GM19438 (cell line): ENCODE data around the gene SCP2D1.

Source experiments
- ATAC-seq: cut with Tn5 transposase; IDR thresholded peaks from one replicate; pipeline ENCODE4 v1.9.1; 2021; ENCODE audit warnings: low read depth; ENCODE audit not compliant: unreplicated experiment

SCP2D1 gene

DNA sequence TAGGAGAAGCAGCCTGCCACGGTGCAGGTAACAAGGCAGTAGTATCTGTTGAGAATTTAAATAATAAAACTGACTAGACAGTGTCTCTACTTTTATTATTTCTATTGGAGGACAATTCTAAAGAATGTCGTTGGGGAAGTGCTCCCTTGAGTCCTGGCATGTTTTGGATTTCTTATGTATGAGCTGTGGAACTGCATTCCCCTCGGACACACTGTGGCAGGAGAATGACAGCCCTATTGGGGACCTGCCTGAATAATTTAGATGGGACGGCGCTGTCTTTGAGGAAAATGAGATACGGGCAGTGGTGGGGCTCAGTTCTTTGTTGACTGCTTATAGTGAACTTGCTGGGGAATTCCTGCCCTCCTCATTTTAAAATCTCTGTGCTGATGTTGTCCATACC, 2.4 kb upstream of the SCP2D1 start:
- no peak for ATAC-seq

DNA sequence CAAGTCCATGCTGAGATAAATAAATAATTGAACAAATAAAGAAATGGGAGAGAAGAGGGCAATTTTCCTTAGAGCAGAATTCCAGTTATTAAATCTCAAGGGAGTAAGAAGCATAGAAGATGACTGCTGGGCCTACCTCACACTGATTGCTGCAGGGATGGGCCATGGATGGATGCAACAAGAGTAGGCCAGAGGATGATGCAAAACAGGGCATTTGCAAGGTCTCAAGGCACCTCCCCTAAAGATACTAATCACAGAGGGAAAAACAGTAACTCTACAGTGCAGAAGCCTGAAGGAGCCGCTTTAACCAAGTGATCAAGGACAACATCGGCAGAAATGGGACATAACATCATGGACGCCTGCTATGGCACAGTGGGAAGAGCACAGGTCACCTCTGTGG, 1.7 kb upstream of the SCP2D1 start:
- ATAC-seq: no peak

DNA sequence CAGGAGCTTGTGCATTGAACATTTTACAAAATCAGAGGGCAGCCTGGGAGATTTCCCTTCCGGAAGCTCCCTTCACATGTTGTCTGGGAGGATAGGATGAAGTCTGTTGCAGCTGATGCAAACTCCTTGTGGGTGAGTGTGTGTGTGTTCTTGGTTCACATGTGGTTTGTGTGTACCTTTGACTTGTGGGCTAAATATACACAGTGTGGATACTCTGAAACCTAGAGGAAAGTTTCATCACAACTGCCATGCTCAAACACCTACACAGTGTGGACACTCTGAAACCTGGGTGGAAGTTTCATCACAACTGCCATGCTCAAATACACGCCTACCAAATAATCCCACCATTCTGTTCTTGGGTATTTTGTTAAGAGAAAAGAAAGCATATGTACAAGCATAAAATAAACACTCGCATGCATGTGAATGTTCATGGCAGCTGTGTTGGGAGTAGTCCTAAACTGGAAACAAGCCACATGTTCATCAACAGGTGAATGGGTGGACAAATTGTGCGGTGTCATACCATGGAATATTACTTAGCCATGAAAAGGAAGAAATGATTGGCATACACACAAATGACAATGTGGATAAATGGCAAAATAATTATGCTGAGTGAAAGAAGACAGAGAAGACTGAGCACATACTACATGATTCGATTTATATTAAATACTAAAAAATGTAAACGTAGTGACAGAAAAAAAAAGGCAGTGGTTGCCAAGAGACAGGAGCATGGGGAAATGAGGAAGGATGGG, 1.8 kb downstream of the SCP2D1 start:
- ATAC-seq: no peak

DNA sequence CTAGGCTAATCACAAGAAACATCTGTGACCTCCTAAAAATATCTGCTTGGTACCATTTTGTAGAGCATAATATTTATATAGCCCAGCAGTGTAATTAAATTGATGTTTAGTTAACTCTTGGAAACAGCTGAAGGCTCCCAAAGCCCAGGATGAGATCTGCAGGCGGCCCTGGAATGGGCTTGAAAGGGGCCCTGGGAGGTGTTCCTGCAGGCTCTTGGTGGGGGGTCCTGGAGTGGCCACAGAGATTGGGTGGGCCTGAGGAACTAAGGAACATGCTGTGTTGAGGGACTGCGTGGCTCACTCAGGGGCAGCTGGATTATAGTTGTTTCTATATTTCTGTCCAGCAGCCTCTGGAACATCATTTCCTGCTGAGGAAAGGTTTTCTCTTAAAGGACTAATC, 9.2 kb downstream of the SCP2D1 start:
- no peak for ATAC-seq

DNA sequence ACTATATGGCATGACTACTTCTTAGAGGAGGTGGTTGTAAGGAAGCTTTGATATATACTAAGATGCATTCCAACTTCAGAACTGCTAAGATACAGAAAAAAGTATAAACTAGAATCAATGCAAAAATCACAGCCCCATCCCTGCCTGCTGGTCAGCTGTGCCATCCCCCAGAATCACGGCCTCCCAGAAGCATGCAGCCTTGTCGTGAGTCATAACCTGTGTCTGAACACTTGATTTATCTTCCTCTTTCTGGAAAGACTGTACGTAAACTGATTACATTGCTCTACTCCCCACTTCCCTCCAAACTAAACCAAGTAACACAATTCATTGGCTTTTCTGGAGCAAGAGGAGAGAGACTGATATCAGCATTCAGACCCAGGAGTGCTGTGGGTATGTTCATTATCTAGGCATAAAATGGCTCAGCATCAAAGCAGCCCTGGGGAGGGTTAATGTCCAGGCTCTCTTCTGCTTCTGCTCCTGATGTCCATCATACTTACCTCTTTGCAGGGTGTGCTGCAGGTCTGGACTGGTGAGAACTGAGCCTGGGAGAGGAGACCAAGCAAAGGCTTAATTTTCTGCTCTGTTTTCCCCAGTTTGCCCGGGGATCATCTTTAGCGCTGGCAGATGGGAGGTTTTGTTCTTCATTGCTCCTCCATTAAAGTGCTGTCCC, 18.4 kb downstream of the SCP2D1 start:
- no peak for ATAC-seq

DNA sequence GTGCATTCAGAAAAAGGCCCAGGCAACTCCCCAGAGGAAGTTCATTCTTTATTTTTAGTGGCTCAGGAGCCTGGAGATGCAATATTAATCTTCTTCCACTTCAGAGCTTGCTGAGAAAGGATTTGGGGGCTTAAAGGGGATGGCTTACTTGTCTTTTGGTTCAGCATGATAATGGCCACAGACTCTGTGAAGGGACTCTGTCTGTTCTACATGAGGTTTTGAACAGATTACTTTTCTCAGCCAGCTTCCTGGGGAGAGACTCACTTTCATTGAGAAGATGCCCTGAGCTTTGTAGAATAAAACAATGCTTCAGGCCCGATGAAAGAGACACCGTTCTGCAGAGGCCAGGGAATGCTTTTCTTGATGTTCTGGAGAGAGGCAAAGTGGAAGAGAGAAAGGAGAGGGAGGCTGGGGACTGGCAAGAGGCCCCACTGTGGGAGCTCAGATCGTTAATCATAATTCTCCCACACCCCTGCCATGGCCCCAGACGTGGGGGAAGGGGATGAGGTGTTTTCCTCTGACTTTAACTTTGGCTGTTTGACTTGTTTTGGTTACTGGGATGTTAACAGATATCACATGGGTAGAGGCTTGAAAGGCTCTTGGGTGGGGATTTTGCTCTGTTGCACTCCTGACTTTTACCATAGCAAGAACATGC, 19.1 kb downstream of the SCP2D1 start:
- ATAC-seq: no peak

DNA sequence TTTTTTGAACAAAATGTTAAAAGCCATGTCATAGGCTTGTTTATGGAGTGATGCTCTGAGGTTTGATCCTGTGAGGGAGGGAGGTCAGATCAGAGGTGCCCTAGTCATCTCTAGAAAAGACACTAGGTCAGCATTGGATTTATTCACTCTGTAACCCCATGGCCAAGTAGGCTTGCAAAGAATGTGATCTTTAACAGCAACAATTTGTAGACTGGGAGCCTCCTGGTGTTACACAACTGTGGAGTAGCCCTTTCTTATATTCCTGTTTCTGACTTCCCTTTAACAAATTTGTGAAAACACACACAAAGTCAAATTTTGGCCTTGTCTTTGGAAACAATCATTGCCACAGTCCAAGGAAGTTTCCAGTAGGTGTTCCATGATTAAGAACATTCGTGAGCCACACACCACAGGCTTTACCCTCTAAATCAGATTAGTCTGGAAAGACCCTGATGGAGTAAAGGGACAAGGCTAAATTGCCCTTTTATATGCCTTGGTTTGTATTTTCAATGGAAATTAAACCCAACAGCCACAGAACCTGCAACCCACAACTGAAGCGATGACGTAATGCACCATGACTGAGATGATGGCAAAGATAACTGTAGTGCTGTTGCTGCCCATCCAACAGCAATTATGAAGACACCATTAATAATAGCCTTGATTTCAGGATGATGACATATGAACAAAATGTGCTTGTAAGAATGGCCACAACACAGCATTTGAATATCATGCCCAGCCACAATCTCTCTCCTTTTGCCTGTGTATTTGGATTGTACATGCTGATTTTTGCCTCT, 22.1 kb downstream of the SCP2D1 start:
- no peak for ATAC-seq

DNA sequence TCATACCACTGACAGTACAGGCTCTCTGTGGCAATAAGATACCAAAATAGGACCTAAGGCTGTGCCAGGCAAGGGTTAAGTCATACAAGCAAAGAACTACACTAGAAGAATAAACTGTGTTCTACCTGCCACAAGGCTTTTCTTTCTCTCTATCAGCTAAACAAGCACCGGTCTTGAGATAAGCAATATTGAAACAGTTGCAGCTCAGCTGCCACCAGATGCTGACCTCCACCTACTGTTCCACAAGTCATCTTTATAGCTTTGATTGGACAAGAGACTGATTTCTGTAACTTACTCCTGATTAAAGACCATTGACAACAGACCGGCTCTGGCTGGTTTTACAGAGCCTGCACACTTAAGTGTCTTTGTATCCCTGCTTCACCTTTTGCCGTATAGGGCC, 24.1 kb downstream of the SCP2D1 start:
- ATAC-seq: no peak

DNA sequence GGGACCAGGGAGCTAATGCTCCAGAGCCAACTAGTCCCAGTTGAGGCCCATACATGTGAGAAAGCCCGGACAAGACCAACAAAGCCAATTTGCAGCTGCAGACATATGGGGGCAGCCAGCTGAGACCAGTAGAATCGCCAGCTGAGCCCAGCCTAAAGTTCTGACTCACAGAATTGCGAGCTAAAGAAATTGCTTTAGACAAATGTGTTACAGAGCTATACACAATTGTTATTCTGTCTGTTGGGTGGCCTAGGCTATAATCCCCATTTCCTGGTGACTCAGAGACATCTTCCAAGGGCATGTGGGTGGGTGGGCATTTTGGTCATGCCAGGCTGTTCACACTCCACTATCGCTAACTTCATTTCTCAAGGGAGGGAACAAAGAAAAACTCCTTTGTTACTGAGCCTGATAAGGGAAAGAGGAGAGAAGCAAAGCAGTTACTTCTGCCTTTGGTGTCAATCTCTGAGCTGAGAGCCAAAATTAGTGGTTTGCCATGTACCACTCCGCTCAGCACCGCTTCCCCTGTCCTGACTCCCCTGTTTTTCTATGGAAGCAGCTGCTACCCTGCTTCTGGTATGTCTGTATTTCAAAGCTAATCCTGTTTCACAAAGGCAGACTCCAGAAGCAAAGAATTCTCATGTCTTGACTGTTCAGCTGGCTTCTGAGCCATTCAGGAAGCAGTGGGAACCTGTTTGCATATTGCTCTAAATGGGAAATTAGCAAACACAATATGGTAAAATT, 26.1 kb downstream of the SCP2D1 start:
- no peak for ATAC-seq

DNA sequence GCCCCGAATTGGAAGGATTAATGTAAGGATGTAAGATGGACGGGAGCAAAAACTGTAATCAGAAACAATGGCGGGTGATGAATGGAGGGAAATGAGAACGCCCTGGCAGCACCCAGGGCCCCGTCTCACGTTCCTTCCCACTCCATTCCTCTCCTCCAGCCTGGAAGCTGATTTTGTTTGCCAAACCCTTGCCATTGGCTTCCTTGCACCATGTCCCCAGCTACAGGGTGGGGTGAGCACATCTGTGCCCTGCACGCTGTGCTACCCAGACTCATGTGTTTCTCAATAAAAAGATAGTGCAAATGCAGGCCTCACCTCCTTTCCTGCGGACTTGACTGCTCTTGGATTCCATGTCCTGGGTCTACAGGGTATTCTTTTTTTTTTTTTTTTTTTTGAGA, 26.7 kb downstream of the SCP2D1 start:
- ATAC-seq: no peak

DNA sequence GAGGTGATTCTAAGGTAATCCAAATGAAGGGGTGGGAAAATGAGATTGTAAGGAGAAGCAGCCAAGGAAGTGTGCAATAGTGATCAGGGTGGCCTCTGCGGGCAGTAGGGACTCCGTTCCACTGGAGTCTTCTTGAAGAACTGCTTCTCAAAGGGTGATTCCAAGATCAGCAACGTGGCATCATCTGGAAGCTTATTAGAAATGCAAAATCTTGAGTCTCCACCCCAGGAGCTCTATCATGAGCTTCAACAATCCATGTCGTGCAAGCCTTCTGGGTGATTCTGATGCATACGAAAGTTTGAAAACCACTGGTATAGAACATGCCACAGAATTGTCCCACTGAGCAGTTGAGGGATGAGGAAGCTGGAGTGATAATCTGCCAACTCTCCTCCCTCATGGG, 31.4 kb downstream of the SCP2D1 start:
- no peak for ATAC-seq

DNA sequence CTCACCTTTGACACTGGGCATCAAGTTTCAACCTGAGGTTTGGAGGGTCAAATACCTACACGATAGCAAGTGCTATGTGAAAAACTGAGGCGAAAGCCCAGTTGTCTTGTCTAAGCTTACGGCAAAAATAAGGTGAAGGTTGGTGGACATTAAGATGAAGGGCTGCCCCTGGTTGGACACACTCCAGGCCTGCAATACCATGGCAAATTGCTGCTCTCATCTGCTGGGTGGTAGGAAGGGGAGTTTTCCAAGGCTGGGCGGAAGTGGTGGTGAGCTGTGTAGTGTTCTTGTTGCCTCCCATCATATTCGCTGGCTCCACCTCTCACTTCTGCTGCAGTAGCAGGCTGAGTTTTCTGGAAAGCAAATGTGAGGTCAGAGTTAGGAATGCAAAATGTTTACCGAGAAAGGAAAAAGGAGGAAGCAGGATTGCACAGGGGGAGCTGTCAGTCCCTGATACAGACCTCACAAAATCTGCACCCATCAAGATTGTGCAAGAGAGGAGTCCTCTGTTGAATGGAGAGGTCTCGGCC, 33.7 kb downstream of the SCP2D1 start:
- ATAC-seq: no peak

DNA sequence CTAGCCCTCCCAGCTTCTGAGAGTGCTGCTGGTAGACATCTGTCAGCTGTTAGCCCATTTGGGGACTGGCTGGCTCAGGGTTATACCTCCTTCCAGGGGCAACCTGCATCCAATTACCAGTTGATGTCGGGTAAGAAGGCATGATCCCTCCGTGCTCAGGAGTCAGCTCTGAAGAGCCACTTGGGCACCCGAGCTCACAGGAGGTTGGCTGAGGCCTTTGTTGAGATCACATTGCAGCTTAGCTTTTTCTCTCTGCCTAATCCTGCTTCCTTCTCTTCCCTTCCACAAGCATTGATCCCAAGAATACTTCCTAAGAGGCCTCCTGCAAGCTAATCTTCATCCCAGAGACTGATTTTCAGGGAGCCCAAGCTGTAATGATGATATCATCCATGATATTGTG, 35.5 kb downstream of the SCP2D1 start:
- no peak for ATAC-seq

DNA sequence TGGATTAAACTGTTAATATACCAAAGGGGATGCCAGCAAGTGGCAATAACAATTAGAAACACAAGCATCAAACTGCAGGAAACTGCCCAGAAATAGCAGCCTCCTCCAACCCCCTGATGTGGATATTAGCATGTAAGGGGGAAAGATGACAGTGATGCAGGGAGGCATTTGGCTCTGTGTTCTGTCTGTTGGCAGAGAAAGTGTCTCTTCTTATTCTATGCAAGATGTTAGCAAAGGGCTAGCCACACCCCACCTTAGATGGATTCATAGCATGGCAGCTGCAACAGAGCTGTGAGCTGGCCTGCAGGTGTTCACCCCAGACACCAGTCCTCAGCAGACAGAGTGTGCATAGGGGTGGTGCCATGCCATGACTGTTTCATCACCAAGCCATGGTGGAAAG, 38.0 kb downstream of the SCP2D1 start:
- no peak for ATAC-seq

DNA sequence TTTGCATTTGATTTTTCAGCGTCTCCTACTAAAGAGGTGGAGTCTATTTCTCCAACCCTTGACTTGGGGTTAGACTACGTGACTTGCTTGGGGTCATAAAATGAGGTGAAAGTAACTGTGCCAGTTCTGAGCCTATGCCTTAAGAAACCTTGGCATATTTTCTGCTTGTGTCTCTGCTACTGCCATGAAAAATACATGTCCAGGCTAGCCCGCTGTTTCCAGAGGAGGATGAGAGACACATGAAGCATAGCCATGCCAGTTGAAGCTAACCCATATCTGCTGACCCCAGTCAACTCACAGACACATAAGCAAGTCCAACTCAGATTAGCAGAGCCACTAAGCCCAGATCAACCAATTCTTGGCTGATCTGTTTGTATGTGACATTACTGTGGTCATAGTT, 38.7 kb downstream of the SCP2D1 start:
- no peak for ATAC-seq

DNA sequence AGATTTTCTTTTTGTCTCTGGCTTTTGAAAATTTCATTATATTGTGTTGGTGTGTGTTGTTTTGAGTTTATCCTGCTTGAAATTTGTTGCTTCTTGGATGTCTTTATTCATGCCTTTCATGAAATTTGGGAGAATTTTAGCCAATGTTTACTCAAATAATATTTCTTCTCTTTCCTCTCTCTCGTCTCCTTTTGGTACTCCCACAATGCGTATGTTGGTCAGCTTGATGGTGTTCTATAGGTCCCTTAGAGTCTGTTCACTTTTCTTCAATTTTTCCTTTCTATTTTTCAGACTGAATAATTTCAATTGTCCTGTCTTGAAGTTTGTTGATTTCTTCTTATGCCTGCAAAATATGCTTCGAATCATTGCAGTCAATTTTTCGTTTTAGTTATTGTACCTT, 39.6 kb downstream of the SCP2D1 start:
- no peak for ATAC-seq

DNA sequence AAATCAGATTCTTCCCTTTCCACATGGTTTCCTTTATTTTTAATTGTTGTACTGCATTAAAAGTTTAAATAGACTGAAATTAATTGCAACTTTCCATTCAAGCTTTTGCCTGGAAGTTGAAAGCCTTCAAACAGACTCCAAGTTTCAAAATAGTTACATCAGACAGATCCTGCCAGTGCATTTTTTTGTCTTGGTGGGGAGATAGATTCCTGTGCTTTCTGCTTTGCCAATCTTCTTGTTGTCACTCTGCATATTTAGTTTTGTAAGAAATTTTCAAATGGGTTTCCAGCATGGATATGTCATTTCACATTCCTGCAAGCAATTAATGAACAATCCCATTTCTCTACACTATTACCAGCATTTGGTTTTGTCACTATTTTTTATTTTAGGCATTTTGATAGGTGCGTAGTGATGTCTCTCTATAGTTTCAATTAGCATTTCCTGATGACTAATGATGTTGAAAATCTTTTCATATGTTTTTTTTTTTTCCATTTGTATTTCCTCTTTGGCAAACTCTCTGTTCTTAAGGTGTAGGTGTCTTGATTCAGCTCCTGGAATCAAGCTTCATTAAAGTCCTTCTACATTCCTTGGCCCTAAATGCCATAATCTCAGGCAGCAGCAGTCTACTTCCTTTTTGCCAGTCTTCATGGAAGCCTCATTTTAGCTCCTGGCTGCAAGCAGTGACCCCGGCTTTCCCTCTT, 40.5 kb downstream of the SCP2D1 start:
- ATAC-seq: no peak

DNA sequence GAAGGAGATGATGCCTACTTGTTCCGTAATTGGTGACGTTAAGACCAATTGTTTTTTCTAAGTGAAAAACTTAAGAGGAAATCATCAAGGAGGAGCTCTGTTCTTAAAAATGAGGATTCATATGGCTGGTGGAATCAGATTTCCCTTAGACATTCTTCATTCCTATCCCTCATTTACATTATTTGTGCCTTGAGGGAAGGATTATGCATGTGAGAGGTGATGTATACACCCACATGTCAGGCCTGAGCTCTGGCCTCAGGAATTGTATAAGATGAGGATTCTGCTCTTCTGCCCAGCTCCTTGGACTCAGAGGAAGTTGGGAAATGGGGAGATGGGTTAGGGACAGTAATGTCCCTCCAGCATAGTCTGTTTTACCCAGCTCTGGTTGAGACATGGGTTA, 42.3 kb downstream of the SCP2D1 start:
- no peak for ATAC-seq

DNA sequence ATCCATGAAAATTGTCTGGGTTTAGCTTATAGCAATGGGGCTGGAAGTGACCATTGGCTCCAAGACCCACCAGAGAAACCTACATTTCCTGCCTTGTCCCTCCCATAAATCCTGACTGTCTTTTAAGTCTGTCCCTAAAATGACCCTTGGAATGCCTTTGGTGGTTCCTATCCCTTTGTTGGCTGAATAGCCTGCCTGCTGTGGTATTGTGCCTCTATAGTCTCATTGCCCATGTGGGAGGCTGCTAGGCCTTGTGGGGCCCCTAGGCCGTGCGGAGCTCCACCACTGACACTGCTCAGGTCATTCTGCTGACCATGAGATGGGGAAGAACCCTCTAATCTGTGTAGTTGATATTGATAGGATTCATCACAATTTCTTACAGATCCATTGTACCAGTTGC, 43.3 kb downstream of the SCP2D1 start:
- ATAC-seq: no peak

DNA sequence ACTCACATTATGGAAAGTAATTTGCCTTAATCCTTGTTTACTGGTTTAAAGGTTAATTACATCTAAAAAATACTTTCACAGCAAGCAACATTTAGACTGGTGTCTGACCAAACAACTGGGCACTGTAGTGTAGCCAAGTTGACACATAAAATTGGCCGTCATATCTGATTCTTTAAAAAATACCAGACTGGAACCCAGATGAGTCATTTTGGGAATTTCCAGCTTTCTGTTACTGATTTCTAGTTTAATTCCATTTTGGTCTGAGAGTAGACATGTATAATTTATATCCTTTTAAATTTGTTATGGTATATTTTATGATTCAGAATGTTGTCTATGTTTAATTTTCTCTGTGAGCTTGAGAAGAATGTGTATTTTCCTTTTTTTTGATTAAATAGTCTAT, 44.1 kb downstream of the SCP2D1 start:
- ATAC-seq: no peak
